Measurements from ENCODE around the gene JAG2. TPM values are rescaled to one million over a fixed set of nuclear protein-coding genes. Genes with fewer than 3 reads are reported as not detected.

The JAG2 gene
- total RNA-seq, 1 experiment from 2014 or later = 43.7 TPM

GRCh38 chr14:105118646-105119407 is 49.7 kb downstream of the JAG2 start:
- no peaks in the 10 kb centered on the region for H3K9me3 ChIP-seq (ENCODE audit: control insufficient read depth, insufficient read depth, low read depth, low read length)
- no peaks in the 10 kb centered on the region for H3K36me3 ChIP-seq (ENCODE audit: control insufficient read depth, insufficient read depth, low read length)
- no peak overlapping the region for H3K4me3 ChIP-seq (ENCODE audit: low read depth in 2 of 2, low read length in 2 of 2)
- TF ChIP-seq TCF7L2 (IDR thresholded peaks at IDR 0.05; ENCODE audit: low read depth, low read length) (no peak), REST (IDR thresholded peaks at IDR 0.05; ENCODE audit: insufficient read depth in 1 of 2, low read depth in 2 of 2, low read length in 1 of 2) (no peak), POLR2AphosphoS5 (IDR thresholded peaks at IDR 0.05; ENCODE audit: low read depth, low read length) (no peak), SIN3A (IDR thresholded peaks at IDR 0.05; ENCODE audit: borderline replicate concordance, insufficient read depth, low read depth, low read length) (no peak)
- TF ChIP-seq, protein P1, sequence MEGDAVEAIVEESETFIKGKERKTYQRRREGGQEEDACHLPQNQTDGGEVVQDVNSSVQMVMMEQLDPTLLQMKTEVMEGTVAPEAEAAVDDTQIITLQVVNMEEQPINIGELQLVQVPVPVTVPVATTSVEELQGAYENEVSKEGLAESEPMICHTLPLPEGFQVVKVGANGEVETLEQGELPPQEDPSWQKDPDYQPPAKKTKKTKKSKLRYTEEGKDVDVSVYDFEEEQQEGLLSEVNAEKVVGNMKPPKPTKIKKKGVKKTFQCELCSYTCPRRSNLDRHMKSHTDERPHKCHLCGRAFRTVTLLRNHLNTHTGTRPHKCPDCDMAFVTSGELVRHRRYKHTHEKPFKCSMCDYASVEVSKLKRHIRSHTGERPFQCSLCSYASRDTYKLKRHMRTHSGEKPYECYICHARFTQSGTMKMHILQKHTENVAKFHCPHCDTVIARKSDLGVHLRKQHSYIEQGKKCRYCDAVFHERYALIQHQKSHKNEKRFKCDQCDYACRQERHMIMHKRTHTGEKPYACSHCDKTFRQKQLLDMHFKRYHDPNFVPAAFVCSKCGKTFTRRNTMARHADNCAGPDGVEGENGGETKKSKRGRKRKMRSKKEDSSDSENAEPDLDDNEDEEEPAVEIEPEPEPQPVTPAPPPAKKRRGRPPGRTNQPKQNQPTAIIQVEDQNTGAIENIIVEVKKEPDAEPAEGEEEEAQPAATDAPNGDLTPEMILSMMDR (IDR thresholded peaks at IDR 0.05) = no peak
- no peak overlapping the region for H3K27ac ChIP-seq (ENCODE audit: low read length)
- DNase-seq (ENCODE audit: low read depth, low spot score) (no peak), ATAC-seq (no peak; the same call in 1 of the 2 replicates)
- ChIA-PET POLR2A (no interaction called here), CTCF (no interaction called here)
- H3K27me3 ChIP-seq (ENCODE audit: control insufficient read depth, insufficient read depth, low read length) = no peaks in the 10 kb centered on the region
- in situ Hi-C loops (cut with HindIII; ENCODE audit: low pct_unique_long_range_greater_than_20kb, low sequenced_read_pairs) (no loop called here), intact Hi-C loops (cut with micrococcal nuclease; ENCODE audit: unreplicated experiment) (no loop called here)
- H3K4me1 ChIP-seq (ENCODE audit: control insufficient read depth, insufficient read depth, low read length) = no peaks in the 10 kb centered on the region
- no TSS peak for BruUV-seq (replicated peaks)

DNA sequence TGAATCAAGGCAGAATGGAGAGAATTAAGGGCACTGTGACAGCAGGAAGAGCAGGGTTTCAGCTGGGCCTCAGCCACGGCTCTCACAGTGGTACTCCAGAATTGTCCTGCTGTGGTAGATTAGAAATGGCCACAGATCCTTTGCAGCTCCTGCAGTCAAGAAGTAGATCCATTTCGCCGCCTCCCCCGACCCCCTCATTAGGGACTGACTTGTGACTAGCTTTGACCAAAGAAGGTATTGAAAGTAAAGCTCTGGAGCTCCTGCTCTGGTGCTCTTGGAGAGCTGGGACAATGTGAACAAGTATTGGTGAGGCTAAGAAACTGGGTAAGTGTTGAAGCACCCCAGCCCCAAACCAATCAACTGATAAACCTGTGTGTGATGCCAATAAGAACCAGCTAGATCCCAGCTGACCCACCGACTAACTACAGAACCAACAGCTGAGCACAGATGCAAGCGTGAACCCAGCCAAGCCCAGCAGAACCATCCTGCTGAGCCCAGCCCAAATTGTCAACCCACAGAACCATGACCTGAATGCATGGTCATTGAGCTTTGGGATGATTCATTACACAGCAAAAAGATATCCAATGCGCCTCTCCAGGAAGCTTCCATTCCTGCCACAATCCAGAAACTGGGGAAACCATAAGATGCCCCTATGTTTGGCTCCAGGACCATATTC is 50.7 kb downstream of the JAG2 start:
- no peaks in the 10 kb centered on the region for H3K36me3 ChIP-seq (ENCODE audit: control insufficient read depth, insufficient read depth, low read length)
- in situ Hi-C loops (cut with HindIII; ENCODE audit: low pct_unique_long_range_greater_than_20kb, low sequenced_read_pairs) = no loop called here
- ChIA-PET POLR2A (no interaction called here), CTCF (interaction anchor here (0.6 kb wide), 1 partner anchor 68 kb away, joined by 4 read pairs; no protein-coding TSS in a partner anchor)
- H3K27ac ChIP-seq (ENCODE audit: low read length) = no peak overlapping the region
- no peak overlapping the region for H3K4me3 ChIP-seq (ENCODE audit: low read depth in 2 of 2, low read length in 2 of 2)
- H3K4me1 ChIP-seq (ENCODE audit: control insufficient read depth, insufficient read depth, low read length) = no peaks in the 10 kb centered on the region
- no peaks in the 10 kb centered on the region for H3K9me3 ChIP-seq (ENCODE audit: control insufficient read depth, insufficient read depth, low read depth, low read length)
- H3K27me3 ChIP-seq (ENCODE audit: control insufficient read depth, insufficient read depth, low read length) = no peaks in the 10 kb centered on the region
- no peak for TF ChIP-seq POLR2AphosphoS5 (IDR thresholded peaks at IDR 0.05; ENCODE audit: low read depth, low read length)
- TF ChIP-seq REST (IDR thresholded peaks at IDR 0.05; ENCODE audit: insufficient read depth in 1 of 2, low read depth in 2 of 2, low read length in 1 of 2) = no peak
- TF ChIP-seq SIN3A (IDR thresholded peaks at IDR 0.05; ENCODE audit: borderline replicate concordance, insufficient read depth, low read depth, low read length) = no peak
- no peak for TF ChIP-seq TCF7L2 (IDR thresholded peaks at IDR 0.05; ENCODE audit: low read depth, low read length)
- TF ChIP-seq, protein P1 (IDR thresholded peaks at IDR 0.05) = no peak
- ATAC-seq = no peak
- no TSS peak for BruUV-seq (replicated peaks)
- intact Hi-C loops (cut with micrococcal nuclease; ENCODE audit: unreplicated experiment) = no loop called here
- DNase-seq (ENCODE audit: low read depth, low spot score) = no peak

All from Panc1 (cell line).